SJSA1 (cell line): ENCODE measurements around the gene CCNH. TPM values are rescaled to one million over a fixed set of nuclear protein-coding genes. Genes with fewer than 3 reads are reported as not detected.

ENCODE experiments used
- DNase-seq, 2 experiments: peaks; one replicate each; pipeline ENCODE4 v3.0.0-alpha.2; 2015 to 2020; ENCODE audit warnings: low spot score in 2 of 2, low read depth in 1 of 2
- H3K27ac ChIP-seq: fragments of 250-450 bp; sonication (Bioruptor Pico); 2 replicates; pipeline ENCODE4 v1.5.1; 2020; ENCODE audit warnings: mild to moderate bottlenecking, moderate library complexity
- H3K27me3 ChIP-seq: fragments of 250-450 bp; sonication (Bioruptor Pico); replicated peaks from 2 replicates; pipeline ENCODE4 v1.5.1; 2020; ENCODE audit warnings: mild to moderate bottlenecking, moderate library complexity
- H3K36me3 ChIP-seq: fragments of 250-450 bp; sonication (Bioruptor Pico); 2 replicates; pipeline ENCODE4 v1.5.1; 2020; ENCODE audit warnings: mild to moderate bottlenecking
- H3K4me1 ChIP-seq: fragments of 250-450 bp; sonication (Bioruptor Pico); replicated peaks from 2 replicates; pipeline ENCODE4 v1.6.1; 2021; ENCODE audit warnings: mild to moderate bottlenecking
- H3K4me3 ChIP-seq: fragments of 250-450 bp; sonication (Bioruptor Pico); 2 replicates; pipeline ENCODE4 v1.5.1; 2020; ENCODE audit warnings: mild to moderate bottlenecking
- H3K9me3 ChIP-seq: fragments of 250-450 bp; sonication (Bioruptor Pico); replicated peaks from 2 replicates; pipeline ENCODE4 v1.5.1; 2020; ENCODE audit warnings: mild to moderate bottlenecking
- total RNA-seq: library from RNA; depleted of rRNA; stranded (reverse); fragments of >200 nt; shearing (Covaris generic); gene quantifications from 2 replicates; pipeline ENCODE4 v1.2.3, GENCODE V29; 2014; rRNA removed

The CCNH gene
- total RNA-seq, 1 experiment from 2014 or later: 69.4 TPM

GRCh38 chr5:87367243-87367642 lies 45.5 kb downstream of the CCNH start:
- Histone ChIP-seq H3K4me1 (no peaks in the 10 kb centered on the region), H3K9me3 (no peaks in the 10 kb centered on the region), H3K4me3 (no peak overlapping the region), H3K27me3 (no peaks in the 10 kb centered on the region), H3K36me3 (peaks cover 59% of the 10 kb centered on the region), H3K27ac (no peak overlapping the region)
- no peak for DNase-seq

- H3K27ac ChIP-seq: no peak overlapping the region
- peaks cover 49% of the 10 kb centered on the region for H3K36me3 ChIP-seq
- H3K4me3 ChIP-seq: no peak overlapping the region
- H3K4me1 ChIP-seq: no peaks in the 10 kb centered on the region
- no peaks in the 10 kb centered on the region for H3K9me3 ChIP-seq
- no peak for DNase-seq
- no peaks in the 10 kb centered on the region for H3K27me3 ChIP-seq
Measured at GRCh38 chr5:87361536-87362213, 51.1 kb downstream of the CCNH start.

GRCh38 chr5:87361031-87361445 lies 51.7 kb downstream of the CCNH start:
- H3K36me3 ChIP-seq: peaks cover 45% of the 10 kb centered on the region
- H3K4me3 ChIP-seq: no peak overlapping the region
- DNase-seq: no peak
- H3K27ac ChIP-seq: no peak overlapping the region
- no peaks in the 10 kb centered on the region for H3K9me3 ChIP-seq
- no peaks in the 10 kb centered on the region for H3K4me1 ChIP-seq
- no peaks in the 10 kb centered on the region for H3K27me3 ChIP-seq

- no peak for DNase-seq
- H3K4me3 ChIP-seq: no peak overlapping the region
- H3K27ac ChIP-seq: no peak overlapping the region
- H3K9me3 ChIP-seq: no peaks in the 10 kb centered on the region
- H3K36me3 ChIP-seq: peaks cover 48% of the 10 kb centered on the region
- H3K27me3 ChIP-seq: no peaks in the 10 kb centered on the region
- H3K4me1 ChIP-seq: no peaks in the 10 kb centered on the region
Measured at GRCh38 chr5:87360132-87360531, 52.6 kb downstream of the CCNH start.

GRCh38 chr5:87359106-87359505 lies 53.6 kb downstream of the CCNH start:
- Histone ChIP-seq H3K9me3 (no peaks in the 10 kb centered on the region), H3K27me3 (no peaks in the 10 kb centered on the region), H3K36me3 (peaks cover 48% of the 10 kb centered on the region), H3K27ac (no peak overlapping the region), H3K4me3 (no peak overlapping the region), H3K4me1 (no peaks in the 10 kb centered on the region)
- DNase-seq: no peak

- H3K4me1 ChIP-seq: no peaks in the 10 kb centered on the region
- H3K27ac ChIP-seq: no peak overlapping the region
- no peaks in the 10 kb centered on the region for H3K9me3 ChIP-seq
- H3K27me3 ChIP-seq: no peaks in the 10 kb centered on the region
- H3K4me3 ChIP-seq: no peak overlapping the region
- peaks cover 41% of the 10 kb centered on the region for H3K36me3 ChIP-seq
- DNase-seq: no peak
Measured at GRCh38 chr5:87354496-87354895, 58.2 kb downstream of the CCNH start.

- peaks cover 16% of the 10 kb centered on the region for H3K36me3 ChIP-seq
- H3K4me3 ChIP-seq: no peak overlapping the region
- H3K27ac ChIP-seq: peak overlapping the region; percentile 37; the same call in 1 of the 2 replicates
- H3K4me1 ChIP-seq: peaks cover 14% of the 10 kb centered on the region; the same call in 1 of the 2 replicates
- DNase-seq: peak in 1 of 2 experiments; percentile 21
- H3K9me3 ChIP-seq: no peaks in the 10 kb centered on the region
- H3K27me3 ChIP-seq: no peaks in the 10 kb centered on the region
Measured at GRCh38 chr5:87347841-87348240, 64.9 kb downstream of the CCNH start.

GRCh38 chr5:87347272-87347671 lies 65.5 kb downstream of the CCNH start:
- Histone ChIP-seq H3K27me3 (no peaks in the 10 kb centered on the region), H3K9me3 (no peaks in the 10 kb centered on the region), H3K4me3 (no peak overlapping the region), H3K36me3 (peaks cover 19% of the 10 kb centered on the region), H3K4me1 (peaks cover 14% of the 10 kb centered on the region; the same call in 1 of the 2 replicates), H3K27ac (peak overlapping the region; percentile 37)
- peak in 1 of 2 experiments; percentile 18 for DNase-seq

Other genes starting within 250 kb of the CCNH start
- 22.3 and 36.9 TPM in 2 replicates for gene RASA1, start 145.0 kb downstream of the CCNH start, total RNA-seq